GM20000 (cell line): ENCODE measurements around the gene AP5Z1.

Experiments used
- DNase-seq: peaks from one replicate; pipeline ENCODE4 v3.0.0; 2012; ENCODE audit warnings: low spot score
- CTCF ChIP-seq: IDR thresholded peaks from 2 replicates; pipeline ENCODE4 v1.5.1; 2012; ENCODE audit warnings: mild to moderate bottlenecking, control low read depth; ENCODE audit errors: extremely low read depth, missing control alignments

The AP5Z1 gene

GRCh38 chr7:4837041-4837802 is 61.8 kb downstream of the AP5Z1 start:
- DNase-seq: no peak
- no peak for TF ChIP-seq CTCF

GRCh38 chr7:4837803-4838625 is 62.6 kb downstream of the AP5Z1 start:
- TF ChIP-seq CTCF: no peak
- no peak for DNase-seq

GRCh38 chr7:4838626-4839334 is 63.4 kb downstream of the AP5Z1 start:
- TF ChIP-seq CTCF: no peak

GRCh38 chr7:4840079-4840501 is 64.7 kb downstream of the AP5Z1 start:
- no peak for TF ChIP-seq CTCF
- DNase-seq: no peak

More at GRCh38 chr7:4838626-4839334, 63.4 kb downstream of the AP5Z1 start:
- DNase-seq: no peak
